Osteoblast (primary cell): Measurements from ENCODE around the gene PRKCA. TPM values are rescaled to one million over a fixed set of nuclear protein-coding genes. Genes with fewer than 3 reads are reported as not detected.

Experiments used
- DNase-seq: peaks from one replicate; pipeline ENCODE4 v3.0.0; 2011; ENCODE audit warnings: low spot score, mixed read lengths; ENCODE audit not compliant: insufficient read length; ENCODE audit errors: missing footprints
- H2AFZ ChIP-seq: 2 replicates; pipeline ENCODE4 v1.6.0; 2011; ENCODE audit warnings: mild to moderate bottlenecking, low read length
- H3K27ac ChIP-seq: 2 replicates; pipeline ENCODE4 v1.5.1; 2011; ENCODE audit warnings: mild to moderate bottlenecking, low read depth, low read length, moderate library complexity
- H3K27me3 ChIP-seq: 2 replicates; pipeline ENCODE4 v1.6.0; 2012; ENCODE audit warnings: mild to moderate bottlenecking, control low read depth, inconsistent platforms, low read length, moderate library complexity; ENCODE audit not compliant: insufficient read depth
- H3K36me3 ChIP-seq: 2 replicates; pipeline ENCODE4 v1.5.1; 2011; ENCODE audit warnings: mild to moderate bottlenecking, low read length, control low read depth, moderate library complexity; ENCODE audit not compliant: insufficient read depth
- H3K4me1 ChIP-seq: 2 replicates; pipeline ENCODE4 v1.5.1; 2011; ENCODE audit warnings: mild to moderate bottlenecking, low read length, control low read depth, moderate library complexity; ENCODE audit not compliant: insufficient read depth
- H3K4me2 ChIP-seq: 2 replicates; pipeline ENCODE4 v1.6.0; 2011; ENCODE audit warnings: mild to moderate bottlenecking, low read length; ENCODE audit not compliant: insufficient read depth
- H3K4me3 ChIP-seq: fragments of 200-600 bp; sonication (generic); 3 replicates; pipeline ENCODE4 v1.5.1; 2012; ENCODE audit warnings: mild to moderate bottlenecking, low read length, inconsistent platforms; ENCODE audit not compliant: insufficient read depth
- H3K79me2 ChIP-seq: 2 replicates; pipeline ENCODE4 v1.6.0; 2012; ENCODE audit warnings: mild to moderate bottlenecking, low read length, control low read depth, inconsistent platforms; ENCODE audit not compliant: insufficient read depth
- H3K9me3 ChIP-seq: 2 replicates; pipeline ENCODE4 v1.5.1; 2011; ENCODE audit warnings: low read depth, low read length, control low read depth
- H4K20me1 ChIP-seq: 2 replicates; pipeline ENCODE4 v1.6.0; 2012; ENCODE audit warnings: mild to moderate bottlenecking, low read length, control low read depth; ENCODE audit not compliant: insufficient read depth
- CTCF ChIP-seq: IDR thresholded peaks from 2 replicates; pipeline ENCODE4 v1.5.1; 2011; ENCODE audit warnings: mild to moderate bottlenecking, low read depth, low read length, moderate library complexity; ENCODE audit errors: extremely low read depth
- total RNA-seq: library from RNA; depleted of rRNA; stranded (reverse); fragments of >200 nt; gene quantifications from 2 replicates; pipeline ENCODE4 v1.2.3, GENCODE V29; 2012

The PRKCA gene
- total RNA-seq, 1 donor, result 46.0 TPM

GRCh38 chr17:66564992-66565465, 262.6 kb downstream of the PRKCA start:
- Histone ChIP-seq H4K20me1 (no peaks in the 10 kb centered on the region), H3K4me2 (no peak overlapping the region), H3K27ac (peak overlapping the region; percentile 12), H2AFZ (no peak overlapping the region), H3K9me3 (no peaks in the 10 kb centered on the region), H3K4me3 (no peak overlapping the region), H3K27me3 (no peaks in the 10 kb centered on the region), H3K4me1 (peaks cover 30% of the 10 kb centered on the region), H3K36me3 (no peaks in the 10 kb centered on the region), H3K79me2 (peaks cover 36% of the 10 kb centered on the region)
- no peak for DNase-seq
- no peak for TF ChIP-seq CTCF

- Histone ChIP-seq H3K27ac (peak overlapping the region; percentile 95), H3K79me2 (peaks cover 36% of the 10 kb centered on the region)
- peak; percentile 60 for DNase-seq
Observed at GRCh38 chr17:66567234-66568170, 265.1 kb downstream of the PRKCA start.

GRCh38 chr17:66569572-66569971, 267.2 kb downstream of the PRKCA start:
- H3K27ac ChIP-seq, result no peak overlapping the region
- peaks cover 30% of the 10 kb centered on the region for H3K4me1 ChIP-seq
- H3K4me2 ChIP-seq, result no peak overlapping the region
- H3K9me3 ChIP-seq, result no peaks in the 10 kb centered on the region
- H3K4me3 ChIP-seq, result no peak overlapping the region
- no peak for TF ChIP-seq CTCF
- no peak for DNase-seq
- H3K36me3 ChIP-seq, result no peaks in the 10 kb centered on the region
- H2AFZ ChIP-seq, result no peak overlapping the region
- no peaks in the 10 kb centered on the region for H4K20me1 ChIP-seq
- peaks cover 33% of the 10 kb centered on the region for H3K79me2 ChIP-seq
- H3K27me3 ChIP-seq, result no peaks in the 10 kb centered on the region

More at GRCh38 chr17:66567234-66568170, 265.1 kb downstream of the PRKCA start:
- H3K36me3 ChIP-seq, result no peaks in the 10 kb centered on the region
- H3K27me3 ChIP-seq, result no peaks in the 10 kb centered on the region
- peak; percentile 98 for TF ChIP-seq CTCF
- H3K9me3 ChIP-seq, result no peaks in the 10 kb centered on the region
- H3K4me1 ChIP-seq, result peaks cover 30% of the 10 kb centered on the region
- no peak overlapping the region for H2AFZ ChIP-seq
- H3K4me2 ChIP-seq, result peak overlapping the region; percentile 59
- H3K4me3 ChIP-seq, result no peak overlapping the region
- H4K20me1 ChIP-seq, result no peaks in the 10 kb centered on the region
